Effector CD4-positive, alpha-beta T cell (primary cell): ENCODE measurements around the gene EEFSEC.

Experiments
- DNase-seq: peaks from one replicate; pipeline ENCODE4 v3.0.0-alpha.2; 2020

EEFSEC gene

GRCh38 chr3:128247666-128248409, 94.6 kb downstream of the EEFSEC start:
- no peak for DNase-seq

GRCh38 chr3:128252083-128252482, 98.8 kb downstream of the EEFSEC start:
- no peak for DNase-seq

GRCh38 chr3:128253150-128253549, 99.9 kb downstream of the EEFSEC start:
- no peak for DNase-seq

- no peak for DNase-seq
These were observed 100.8 kb downstream of the EEFSEC start for GRCh38 chr3:128254066-128254590.

GRCh38 chr3:128254967-128255366, 101.7 kb downstream of the EEFSEC start:
- no peak for DNase-seq

GRCh38 chr3:128256131-128256530, 102.8 kb downstream of the EEFSEC start:
- DNase-seq = no peak

- DNase-seq = no peak
These were observed 104.4 kb downstream of the EEFSEC start for GRCh38 chr3:128257632-128258031.

- no peak for DNase-seq
These were observed 107.0 kb downstream of the EEFSEC start for GRCh38 chr3:128260275-128260674.

GRCh38 chr3:128262457-128262856, 109.2 kb downstream of the EEFSEC start:
- DNase-seq = no peak

GRCh38 chr3:128263118-128263517, 109.8 kb downstream of the EEFSEC start:
- DNase-seq = no peak

- no peak for DNase-seq
These were observed 110.7 kb downstream of the EEFSEC start for GRCh38 chr3:128263946-128264345.

- no peak for DNase-seq
These were observed 113.2 kb downstream of the EEFSEC start for GRCh38 chr3:128266453-128266852.

GRCh38 chr3:128267541-128267940, 114.3 kb downstream of the EEFSEC start:
- DNase-seq = no peak

- no peak for DNase-seq
These were observed 115.9 kb downstream of the EEFSEC start for GRCh38 chr3:128269006-128269775.

GRCh38 chr3:128269796-128270195, 116.5 kb downstream of the EEFSEC start:
- no peak for DNase-seq

- no peak for DNase-seq
These were observed 117.5 kb downstream of the EEFSEC start for GRCh38 chr3:128270559-128271492.

- DNase-seq = no peak
These were observed 118.5 kb downstream of the EEFSEC start for GRCh38 chr3:128271536-128272332.

GRCh38 chr3:128273109-128273840, 120.0 kb downstream of the EEFSEC start:
- no peak for DNase-seq

- no peak for DNase-seq
These were observed 120.7 kb downstream of the EEFSEC start for GRCh38 chr3:128273841-128274573.

GRCh38 chr3:128274837-128275236, 121.6 kb downstream of the EEFSEC start:
- DNase-seq = no peak
